ENCODE measurements around the gene SUN3. TPM values are rescaled to one million over a fixed set of nuclear protein-coding genes. Genes with fewer than 3 reads are reported as not detected.

Gene SUN3
- total and polyA plus RNA-seq, 2 of the 8 experiments (the other 6 are each of a cell fraction or from before 2014, with no cell fraction given): not detected

GRCh38 chr7:48063985-48064384 lies 35.1 kb upstream of the SUN3 start (continued):
- TF ChIP-seq CHD7 (IDR thresholded peaks at IDR 0.05; ENCODE audit: insufficient replicate concordance, low read length): no peak
- TF ChIP-seq SP2 (IDR thresholded peaks at IDR 0.05; ENCODE audit: low read length): no peak
- no peak for TF ChIP-seq SIN3A (conservative IDR thresholded peaks at IDR 0.05 in 1 of 2, IDR thresholded peaks at IDR 0.05 in 1 of 2; ENCODE audit: low read depth in 1 of 2, low read length in 2 of 2)
- TF ChIP-seq ATF3 (IDR thresholded peaks at IDR 0.05; ENCODE audit: insufficient read depth, low read depth, low read length): no peak
- TF ChIP-seq JUND (IDR thresholded peaks at IDR 0.05; ENCODE audit: low read length): no peak
- TF ChIP-seq CREB1 (IDR thresholded peaks at IDR 0.05): no peak

All from H1 (cell line).